GM21367 (cell line): ENCODE measurements around the gene PRPH2.
"Not testable (repeated sequence)": the region's sequence is repeated elsewhere in the genome, so short reads cannot be mapped to it uniquely, and the experiment has no call there.

Source experiments
- ATAC-seq: cut with Tn5 transposase; IDR thresholded peaks from one replicate; pipeline ENCODE4 v1.9.1; 2021; ENCODE audit not compliant: unreplicated experiment

The PRPH2 gene

DNA sequence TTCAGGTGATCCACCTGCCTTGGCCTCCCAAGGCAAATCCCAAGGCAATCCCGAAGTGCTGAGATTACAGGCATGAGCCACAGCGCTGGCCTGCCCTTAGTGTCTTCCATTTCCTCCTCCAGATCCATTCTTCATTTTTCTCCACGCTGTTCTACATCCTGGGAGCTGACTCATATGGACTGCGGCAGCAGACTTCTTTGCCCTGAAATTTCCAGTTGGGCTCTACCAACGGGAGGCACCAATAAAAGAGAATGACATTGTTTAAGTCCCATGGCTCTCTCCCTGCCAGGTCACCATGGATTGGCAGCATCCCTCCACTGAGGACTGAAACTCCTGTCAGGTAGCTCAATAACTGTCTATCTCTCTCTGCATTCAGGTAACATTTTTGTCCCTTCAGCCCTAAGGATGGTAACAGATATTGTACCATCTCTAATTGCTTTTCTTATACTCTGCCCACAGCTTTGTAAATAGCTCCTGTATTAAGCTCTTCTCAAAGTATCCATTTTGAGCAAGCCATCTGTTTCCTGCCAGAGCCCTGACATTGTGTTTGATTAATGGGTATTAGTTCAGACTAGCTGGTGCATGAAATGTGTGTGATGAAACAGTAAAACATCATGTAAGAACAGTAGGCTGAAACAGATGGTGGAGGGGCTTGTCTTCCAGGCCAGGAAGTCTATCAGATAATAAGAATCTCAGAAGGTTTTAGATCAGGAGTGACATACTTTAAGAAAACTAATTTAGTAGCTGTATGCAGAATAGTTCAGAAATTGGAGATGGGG, 19.9 kb upstream of the PRPH2 start:
- no peak for ATAC-seq

- no peak for ATAC-seq
Measured at GRCh38 chr6:42740725-42741124, 18.3 kb upstream of the PRPH2 start.

DNA sequence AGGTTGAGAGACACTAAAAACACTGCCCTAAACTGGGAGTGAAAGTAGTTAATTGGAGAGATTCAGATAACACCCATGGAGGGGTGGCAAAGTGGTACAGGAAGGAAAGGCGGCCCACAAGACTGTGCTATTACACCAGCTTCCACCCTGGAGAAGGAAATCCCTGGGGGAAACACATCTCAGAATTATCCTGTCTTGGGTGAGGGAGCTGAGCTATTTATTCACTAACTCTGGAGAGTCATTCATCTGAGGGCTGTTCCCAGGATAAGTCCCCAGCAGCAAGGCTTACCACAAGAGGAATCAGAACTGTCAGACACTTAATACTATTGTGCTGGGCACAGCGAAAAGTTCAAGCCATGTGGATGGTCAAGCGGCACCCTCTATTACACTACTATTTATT, 13.6 kb upstream of the PRPH2 start:
- ATAC-seq = no peak

- ATAC-seq = not testable (repeated sequence)
Measured at GRCh38 chr6:42733867-42734481, 11.6 kb upstream of the PRPH2 start.

DNA sequence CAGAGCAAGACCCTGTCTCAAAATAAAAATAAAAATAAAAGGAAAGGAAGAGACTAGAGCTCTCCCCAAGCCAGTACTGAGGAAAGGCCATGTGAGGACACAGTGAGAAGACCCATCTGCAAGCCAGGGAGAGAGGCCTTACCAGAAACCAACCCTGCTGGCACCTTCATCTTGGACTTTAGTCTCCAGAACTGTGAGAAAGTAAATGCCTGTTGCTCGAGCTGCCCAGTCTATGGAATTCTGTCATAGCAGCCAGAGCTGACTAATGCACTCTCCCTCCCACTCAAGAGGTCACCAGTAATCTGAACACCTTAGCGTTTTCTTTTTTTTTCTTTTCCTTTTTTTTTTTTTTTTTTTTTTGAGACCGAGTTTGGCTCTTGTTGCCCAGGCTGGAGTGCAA, 7.3 kb upstream of the PRPH2 start:
- no peak for ATAC-seq

DNA sequence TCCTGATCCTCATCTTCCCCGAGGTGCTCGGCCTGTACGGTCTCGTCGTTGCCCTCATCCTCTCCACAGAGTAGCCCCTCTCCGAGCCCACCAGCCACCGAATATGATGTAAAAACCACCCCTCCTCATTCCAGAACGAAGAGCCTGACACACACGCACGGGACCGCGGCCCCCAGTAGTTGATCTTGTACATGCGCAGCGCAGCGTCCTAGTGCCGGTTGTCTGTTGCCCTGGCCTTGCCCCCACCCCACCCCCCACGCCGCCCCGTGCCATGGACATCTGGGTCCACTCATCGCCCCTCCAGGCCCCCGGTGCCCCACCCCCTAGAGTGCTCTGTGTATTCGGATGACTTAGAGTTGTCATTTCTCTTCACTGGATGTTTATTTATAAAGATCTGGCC, 5.2 kb upstream of the PRPH2 start:
- ATAC-seq = no peak

- ATAC-seq = peak; percentile 10
Measured at GRCh38 chr6:42727087-42727611, 4.8 kb upstream of the PRPH2 start.

- peak; percentile 61 for ATAC-seq
Measured at GRCh38 chr6:42726485-42727086, 4.2 kb upstream of the PRPH2 start.

- no peak for ATAC-seq
Measured at GRCh38 chr6:42726026-42726425, 3.6 kb upstream of the PRPH2 start.

DNA sequence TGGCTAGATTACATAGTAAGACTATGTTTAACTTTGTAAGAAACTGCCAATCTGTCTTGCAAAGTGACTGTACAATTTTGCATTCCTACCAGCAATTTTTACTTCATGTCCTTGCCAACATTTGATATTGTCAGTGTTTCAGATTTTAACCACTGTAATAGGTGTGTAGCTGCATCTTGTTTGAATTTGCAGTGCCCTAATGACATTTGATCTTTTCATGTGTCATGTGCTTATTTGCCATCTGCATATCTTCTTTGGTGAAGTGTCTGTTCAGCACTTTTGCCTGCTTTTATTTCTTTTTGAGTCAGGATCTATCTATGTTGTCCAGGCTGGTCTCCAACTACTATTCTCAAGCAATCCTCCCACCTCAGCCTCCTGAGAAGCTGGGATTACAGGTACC, 2.4 kb upstream of the PRPH2 start:
- ATAC-seq = no peak

GRCh38 chr6:42720739-42721138, 1.7 kb downstream of the PRPH2 start:
- ATAC-seq = no peak

DNA sequence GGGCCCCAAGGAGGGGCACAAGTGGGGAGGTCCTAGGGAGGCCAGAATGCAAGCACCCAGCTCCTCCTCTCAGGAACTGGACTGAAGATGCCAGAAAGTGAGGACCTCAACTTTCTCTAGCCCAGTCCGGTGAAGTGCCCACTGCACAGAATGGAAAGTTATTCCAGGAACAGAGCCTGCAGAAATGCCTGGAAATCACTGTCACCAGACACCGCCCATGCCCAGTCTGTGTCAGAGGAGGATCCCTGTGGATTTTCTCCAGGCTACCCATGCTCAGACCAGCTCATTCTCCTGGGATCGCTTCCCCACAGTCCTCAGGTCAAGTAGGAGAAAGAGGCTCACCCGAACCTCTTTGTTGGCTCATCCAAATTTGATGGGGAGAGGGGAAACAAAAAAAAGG, 6.5 kb downstream of the PRPH2 start:
- no peak for ATAC-seq

GRCh38 chr6:42714098-42714761, 8.2 kb downstream of the PRPH2 start:
- no peak for ATAC-seq

GRCh38 chr6:42711930-42712329, 10.5 kb downstream of the PRPH2 start:
- no peak for ATAC-seq

- ATAC-seq = no peak
Measured at GRCh38 chr6:42710316-42710715, 12.1 kb downstream of the PRPH2 start.

GRCh38 chr6:42709871-42710270, 12.5 kb downstream of the PRPH2 start:
- ATAC-seq = no peak

DNA sequence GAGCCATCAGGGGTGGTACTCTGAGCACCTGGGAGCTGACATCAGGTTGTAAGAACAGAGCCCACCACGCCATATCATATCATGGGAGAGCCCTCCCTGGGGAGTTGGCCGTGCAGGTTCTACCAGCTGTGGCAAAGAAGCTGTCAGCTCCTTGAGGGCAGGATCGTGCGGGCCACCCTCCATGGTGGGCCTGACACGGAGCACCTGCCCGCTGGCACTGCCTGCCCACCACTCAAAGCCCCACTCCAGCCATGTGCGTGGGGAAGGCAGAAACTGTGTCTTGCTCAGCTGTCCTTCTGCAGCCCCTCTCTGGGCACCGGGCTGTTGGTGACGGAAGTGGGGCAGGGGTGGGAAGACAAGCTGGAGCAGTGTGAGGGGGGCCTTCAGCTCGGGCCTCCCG, 14.3 kb downstream of the PRPH2 start:
- ATAC-seq = no peak

- ATAC-seq = no peak
Measured at GRCh38 chr6:42707595-42707994, 14.8 kb downstream of the PRPH2 start.

GRCh38 chr6:42704937-42705374, 17.4 kb downstream of the PRPH2 start:
- no peak for ATAC-seq

DNA sequence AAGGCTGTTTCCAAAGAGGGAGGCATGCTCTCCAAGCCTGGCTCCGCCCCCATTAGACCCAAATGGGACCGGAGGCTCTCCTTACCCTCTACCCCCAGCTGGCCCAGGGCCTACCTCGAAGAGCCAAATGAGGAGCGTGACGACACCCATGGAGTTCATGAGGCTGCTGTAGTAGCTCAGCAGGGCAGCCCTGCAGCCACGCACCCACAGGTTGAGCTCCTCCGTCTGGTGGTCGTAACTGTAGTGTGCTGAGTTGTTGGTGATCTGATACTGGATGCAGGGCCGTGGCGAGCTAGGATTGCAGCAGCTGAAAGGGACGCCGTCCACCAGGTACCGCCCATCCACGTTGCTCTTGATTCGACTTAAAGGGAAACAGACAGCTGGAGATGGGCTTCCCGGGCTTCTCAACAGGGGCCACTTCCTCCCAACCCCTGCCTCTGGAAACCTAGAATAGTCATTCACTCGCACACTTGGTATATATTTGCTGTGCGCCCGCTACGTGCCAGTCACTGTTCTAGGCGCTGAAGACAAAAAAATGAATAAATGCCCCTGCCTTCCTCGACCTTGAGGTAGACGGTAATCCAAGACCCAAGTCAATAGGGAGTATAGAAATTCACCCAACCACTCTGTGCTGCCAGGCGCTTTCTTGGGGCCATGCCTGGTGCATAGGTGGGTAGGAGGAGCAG, 18.0 kb downstream of the PRPH2 start:
- no peak for ATAC-seq

DNA sequence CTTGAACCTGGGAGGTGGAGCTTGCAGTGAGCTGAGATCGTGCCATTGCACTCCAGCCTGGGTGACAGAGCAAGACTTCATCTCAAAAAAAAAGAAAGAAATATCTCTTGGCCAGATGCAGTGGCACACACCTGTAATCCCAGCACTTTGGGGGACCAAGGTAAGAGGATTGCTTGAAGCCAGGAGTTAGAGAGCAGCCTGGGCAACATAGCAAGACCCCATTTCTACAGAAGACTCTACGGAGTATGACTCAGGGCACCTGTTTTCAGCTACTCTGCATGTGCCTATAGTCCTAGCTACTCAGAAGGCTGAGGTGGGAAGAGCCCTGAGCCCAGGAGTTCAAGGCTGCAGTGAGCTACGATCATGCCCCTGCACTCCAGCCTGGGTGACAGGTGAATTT, 19.6 kb downstream of the PRPH2 start:
- ATAC-seq = not testable (repeated sequence)
